Measurements from ENCODE around the gene PFKFB4.

The PFKFB4 gene

GRCh38 chr3:48565186-48565585, 8.6 kb upstream of the PFKFB4 start:
- H3K4me3 ChIP-seq (ENCODE audit: low read depth, low read length, poor library complexity, severe bottlenecking): no peak overlapping the region
- no peaks in the 10 kb centered on the region for H3K36me3 ChIP-seq (ENCODE audit: insufficient read depth, low read length)
- H3F3A ChIP-seq (ENCODE audit: insufficient read depth, low read length): no peaks in the 10 kb centered on the region
- H3K4me1 ChIP-seq (ENCODE audit: insufficient read depth, low read length, severe bottlenecking): peaks cover 11% of the 10 kb centered on the region
- H3K9ac ChIP-seq (ENCODE audit: low read length): no peak overlapping the region
- H3K27me3 ChIP-seq (ENCODE audit: insufficient read depth, low read length): no peaks in the 10 kb centered on the region; the same call in none of the 2 replicates
- no peaks in the 10 kb centered on the region for H3K79me2 ChIP-seq (ENCODE audit: insufficient read depth, low read length)
- TF ChIP-seq CTCF (IDR thresholded peaks at IDR 0.05; ENCODE audit: low read length) (no peak), EZH2 (IDR thresholded peaks at IDR 0.05; ENCODE audit: borderline replicate concordance, low read length) (no peak)
- no peak overlapping the region for H3K4me2 ChIP-seq (ENCODE audit: low read length)
- H4K20me1 ChIP-seq (ENCODE audit: insufficient read depth, low read length): no peaks in the 10 kb centered on the region
- H3K9me2 ChIP-seq (ENCODE audit: low read depth, low read length): no peaks in the 10 kb centered on the region
- H3K9me3 ChIP-seq (ENCODE audit: low read length): no peaks in the 10 kb centered on the region
- no peak overlapping the region for H3K27ac ChIP-seq (ENCODE audit: low read depth, low read length, poor library complexity, severe bottlenecking)
- no peak overlapping the region for H2AFZ ChIP-seq (ENCODE audit: low read length)

GRCh38 chr3:48564667-48565066, 8.1 kb upstream of the PFKFB4 start:
- Histone ChIP-seq H3K4me2 (ENCODE audit: low read length) (no peak overlapping the region), H3K4me1 (ENCODE audit: insufficient read depth, low read length, severe bottlenecking) (peaks cover 14% of the 10 kb centered on the region), H3K9me2 (ENCODE audit: low read depth, low read length) (no peaks in the 10 kb centered on the region), H4K20me1 (ENCODE audit: insufficient read depth, low read length) (no peaks in the 10 kb centered on the region), H3F3A (ENCODE audit: insufficient read depth, low read length) (no peaks in the 10 kb centered on the region), H3K36me3 (ENCODE audit: insufficient read depth, low read length) (no peaks in the 10 kb centered on the region), H3K9ac (ENCODE audit: low read length) (no peak overlapping the region), H3K9me3 (ENCODE audit: low read length) (no peaks in the 10 kb centered on the region), H3K4me3 (ENCODE audit: low read depth, low read length, poor library complexity, severe bottlenecking) (no peak overlapping the region), H3K79me2 (ENCODE audit: insufficient read depth, low read length) (no peaks in the 10 kb centered on the region), H2AFZ (ENCODE audit: low read length) (no peak overlapping the region), H3K27me3 (ENCODE audit: insufficient read depth, low read length) (no peaks in the 10 kb centered on the region; the same call in none of the 2 replicates), H3K27ac (ENCODE audit: low read depth, low read length, poor library complexity, severe bottlenecking) (no peak overlapping the region)
- TF ChIP-seq EZH2 (IDR thresholded peaks at IDR 0.05; ENCODE audit: borderline replicate concordance, low read length) (no peak), CTCF (IDR thresholded peaks at IDR 0.05; ENCODE audit: low read length) (no peak)

GRCh38 chr3:48564022-48564421, 7.4 kb upstream of the PFKFB4 start:
- Histone ChIP-seq H2AFZ (ENCODE audit: low read length) (no peak overlapping the region), H3K4me3 (ENCODE audit: low read depth, low read length, poor library complexity, severe bottlenecking) (no peak overlapping the region), H4K20me1 (ENCODE audit: insufficient read depth, low read length) (no peaks in the 10 kb centered on the region), H3K4me2 (ENCODE audit: low read length) (no peak overlapping the region), H3K9ac (ENCODE audit: low read length) (no peak overlapping the region), H3K27me3 (ENCODE audit: insufficient read depth, low read length) (no peaks in the 10 kb centered on the region; the same call in none of the 2 replicates), H3K79me2 (ENCODE audit: insufficient read depth, low read length) (no peaks in the 10 kb centered on the region), H3K27ac (ENCODE audit: low read depth, low read length, poor library complexity, severe bottlenecking) (no peak overlapping the region), H3K4me1 (ENCODE audit: insufficient read depth, low read length, severe bottlenecking) (peaks cover 14% of the 10 kb centered on the region), H3K9me3 (ENCODE audit: low read length) (no peaks in the 10 kb centered on the region), H3K9me2 (ENCODE audit: low read depth, low read length) (no peaks in the 10 kb centered on the region), H3K36me3 (ENCODE audit: insufficient read depth, low read length) (no peaks in the 10 kb centered on the region), H3F3A (ENCODE audit: insufficient read depth, low read length) (no peaks in the 10 kb centered on the region)
- TF ChIP-seq EZH2 (IDR thresholded peaks at IDR 0.05; ENCODE audit: borderline replicate concordance, low read length) (no peak), CTCF (IDR thresholded peaks at IDR 0.05; ENCODE audit: low read length) (no peak)

Data from OCI-LY1 (cell line).